ENCODE results near the gene GIT1. TPM values are rescaled to one million over a fixed set of nuclear protein-coding genes. Genes with fewer than 3 reads are reported as not detected.

Gene GIT1
- polyA plus RNA-seq, 1 donor from 2014 or later, result 20.5 TPM

DNA sequence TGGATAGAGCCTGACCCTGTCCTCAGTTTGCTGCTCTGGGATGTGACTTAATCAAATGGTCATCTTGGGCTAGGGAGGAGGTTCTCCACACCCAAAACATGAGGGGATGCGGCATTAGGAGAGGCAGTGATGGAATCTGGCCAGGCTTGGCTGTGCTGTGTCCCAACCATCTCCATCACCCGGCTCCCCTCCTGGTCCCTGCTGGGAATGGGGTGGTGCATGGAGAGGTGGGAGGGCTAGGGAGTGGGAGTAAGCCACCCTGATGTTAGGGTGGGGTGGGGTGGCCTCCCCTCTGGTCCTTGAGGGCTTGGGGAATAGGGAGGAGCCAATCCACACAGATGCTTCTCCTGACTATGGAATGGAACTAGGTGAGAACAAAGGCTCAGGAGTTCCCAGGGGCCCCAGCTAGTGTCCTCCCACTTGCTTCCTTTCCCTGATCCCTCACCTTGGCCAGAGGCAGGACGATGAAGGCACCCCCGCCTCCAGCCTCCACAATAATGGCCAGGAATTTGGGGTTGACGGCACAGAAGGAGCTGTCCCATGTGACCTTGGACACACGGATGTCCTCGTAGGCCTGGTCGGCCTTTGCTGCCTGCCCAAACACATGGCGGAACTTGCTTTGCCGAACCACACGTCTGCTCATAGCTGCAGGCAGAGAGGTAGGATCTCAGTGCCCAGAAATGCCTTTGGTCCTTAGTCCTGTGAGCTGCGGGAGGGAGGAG lies 31.5 kb upstream of the GIT1 start:
- Histone ChIP-seq H3K4me2 (ENCODE audit: low read length) (no peak overlapping the region), H3K4me3 (ENCODE audit: low read length) (no peak overlapping the region), H4K20me1 (ENCODE audit: insufficient read depth) (no peaks in the 10 kb centered on the region), H3K9me3 (ENCODE audit: low read length) (peaks cover 4% of the 10 kb centered on the region), H2AFZ (ENCODE audit: low read depth, low read length) (no peak overlapping the region), H3K79me2 (replicated peaks; ENCODE audit: insufficient read depth, low read length) (no peaks in the 10 kb centered on the region), H3K27me3 (ENCODE audit: insufficient read depth, low read depth, low read length) (peaks cover 58% of the 10 kb centered on the region), H3F3A (ENCODE audit: insufficient read depth, low read length, poor library complexity, severe bottlenecking) (no peaks in the 10 kb centered on the region), H3K36me3 (ENCODE audit: insufficient read depth, low read length) (no peaks in the 10 kb centered on the region), H3K9me2 (ENCODE audit: insufficient read depth, low read length) (no peaks in the 10 kb centered on the region), H3K27ac (ENCODE audit: low read length) (no peak overlapping the region), H3K9ac (ENCODE audit: low read length) (no peak overlapping the region)
- TF ChIP-seq POLR2AphosphoS5 (IDR thresholded peaks at IDR 0.05), result no peak
- TF ChIP-seq EZH2 (IDR thresholded peaks at IDR 0.05; ENCODE audit: borderline replicate concordance, insufficient read depth, low read length, poor library complexity, severe bottlenecking), result no peak
- no peak for TF ChIP-seq SMC3 (conservative IDR thresholded peaks at IDR 0.05; ENCODE audit: poor library complexity)
- no peak for TF ChIP-seq TAF1 (IDR thresholded peaks at IDR 0.05; ENCODE audit: low read depth)
- TF ChIP-seq RAD21 (conservative IDR thresholded peaks at IDR 0.05), result no peak
- no peak for TF ChIP-seq MXI1 (conservative IDR thresholded peaks at IDR 0.05; ENCODE audit: poor library complexity, severe bottlenecking)
- TF ChIP-seq EP300 (conservative IDR thresholded peaks at IDR 0.05; ENCODE audit: poor library complexity, severe bottlenecking), result no peak

DNA sequence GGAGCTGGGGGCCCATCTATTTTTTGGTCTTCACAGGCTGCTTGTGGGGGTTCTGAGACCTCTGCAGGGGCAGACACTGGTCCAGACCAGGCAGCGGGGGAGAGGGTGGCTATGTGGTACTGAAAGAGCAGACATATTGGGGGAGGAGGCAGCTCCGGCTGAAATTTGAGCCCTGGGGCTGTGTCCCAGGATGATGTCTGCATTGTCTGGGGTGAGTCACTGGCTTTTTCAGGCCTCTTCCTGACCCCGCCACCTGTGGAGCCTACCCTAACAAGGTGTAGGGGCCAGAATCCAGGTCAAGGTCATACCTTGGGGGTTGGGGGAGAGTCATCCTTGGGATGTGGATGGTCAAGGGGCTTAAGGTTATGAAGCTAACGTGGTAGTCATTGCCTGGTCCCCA lies 30.8 kb upstream of the GIT1 start:
- Histone ChIP-seq H3K36me3 (ENCODE audit: insufficient read depth, low read length) (no peaks in the 10 kb centered on the region), H3K9me3 (ENCODE audit: low read length) (peaks cover 4% of the 10 kb centered on the region), H3K27me3 (ENCODE audit: insufficient read depth, low read depth, low read length) (peaks cover 64% of the 10 kb centered on the region), H3K4me2 (ENCODE audit: low read length) (no peak overlapping the region), H3K27ac (ENCODE audit: low read length) (no peak overlapping the region), H3K79me2 (replicated peaks; ENCODE audit: insufficient read depth, low read length) (no peaks in the 10 kb centered on the region), H4K20me1 (ENCODE audit: insufficient read depth) (no peaks in the 10 kb centered on the region), H3F3A (ENCODE audit: insufficient read depth, low read length, poor library complexity, severe bottlenecking) (no peaks in the 10 kb centered on the region), H3K9me2 (ENCODE audit: insufficient read depth, low read length) (no peaks in the 10 kb centered on the region), H3K4me3 (ENCODE audit: low read length) (no peak overlapping the region), H3K9ac (ENCODE audit: low read length) (no peak overlapping the region), H2AFZ (ENCODE audit: low read depth, low read length) (no peak overlapping the region)
- TF ChIP-seq SMC3 (conservative IDR thresholded peaks at IDR 0.05; ENCODE audit: poor library complexity) (no peak), RAD21 (conservative IDR thresholded peaks at IDR 0.05) (no peak), TAF1 (IDR thresholded peaks at IDR 0.05; ENCODE audit: low read depth) (no peak), EP300 (conservative IDR thresholded peaks at IDR 0.05; ENCODE audit: poor library complexity, severe bottlenecking) (no peak), EZH2 (IDR thresholded peaks at IDR 0.05; ENCODE audit: borderline replicate concordance, insufficient read depth, low read length, poor library complexity, severe bottlenecking) (no peak)
- TF ChIP-seq, protein P1, sequence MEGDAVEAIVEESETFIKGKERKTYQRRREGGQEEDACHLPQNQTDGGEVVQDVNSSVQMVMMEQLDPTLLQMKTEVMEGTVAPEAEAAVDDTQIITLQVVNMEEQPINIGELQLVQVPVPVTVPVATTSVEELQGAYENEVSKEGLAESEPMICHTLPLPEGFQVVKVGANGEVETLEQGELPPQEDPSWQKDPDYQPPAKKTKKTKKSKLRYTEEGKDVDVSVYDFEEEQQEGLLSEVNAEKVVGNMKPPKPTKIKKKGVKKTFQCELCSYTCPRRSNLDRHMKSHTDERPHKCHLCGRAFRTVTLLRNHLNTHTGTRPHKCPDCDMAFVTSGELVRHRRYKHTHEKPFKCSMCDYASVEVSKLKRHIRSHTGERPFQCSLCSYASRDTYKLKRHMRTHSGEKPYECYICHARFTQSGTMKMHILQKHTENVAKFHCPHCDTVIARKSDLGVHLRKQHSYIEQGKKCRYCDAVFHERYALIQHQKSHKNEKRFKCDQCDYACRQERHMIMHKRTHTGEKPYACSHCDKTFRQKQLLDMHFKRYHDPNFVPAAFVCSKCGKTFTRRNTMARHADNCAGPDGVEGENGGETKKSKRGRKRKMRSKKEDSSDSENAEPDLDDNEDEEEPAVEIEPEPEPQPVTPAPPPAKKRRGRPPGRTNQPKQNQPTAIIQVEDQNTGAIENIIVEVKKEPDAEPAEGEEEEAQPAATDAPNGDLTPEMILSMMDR (IDR thresholded peaks at IDR 0.05; ENCODE audit: poor library complexity, severe bottlenecking), result no peak
- TF ChIP-seq, protein P2, sequence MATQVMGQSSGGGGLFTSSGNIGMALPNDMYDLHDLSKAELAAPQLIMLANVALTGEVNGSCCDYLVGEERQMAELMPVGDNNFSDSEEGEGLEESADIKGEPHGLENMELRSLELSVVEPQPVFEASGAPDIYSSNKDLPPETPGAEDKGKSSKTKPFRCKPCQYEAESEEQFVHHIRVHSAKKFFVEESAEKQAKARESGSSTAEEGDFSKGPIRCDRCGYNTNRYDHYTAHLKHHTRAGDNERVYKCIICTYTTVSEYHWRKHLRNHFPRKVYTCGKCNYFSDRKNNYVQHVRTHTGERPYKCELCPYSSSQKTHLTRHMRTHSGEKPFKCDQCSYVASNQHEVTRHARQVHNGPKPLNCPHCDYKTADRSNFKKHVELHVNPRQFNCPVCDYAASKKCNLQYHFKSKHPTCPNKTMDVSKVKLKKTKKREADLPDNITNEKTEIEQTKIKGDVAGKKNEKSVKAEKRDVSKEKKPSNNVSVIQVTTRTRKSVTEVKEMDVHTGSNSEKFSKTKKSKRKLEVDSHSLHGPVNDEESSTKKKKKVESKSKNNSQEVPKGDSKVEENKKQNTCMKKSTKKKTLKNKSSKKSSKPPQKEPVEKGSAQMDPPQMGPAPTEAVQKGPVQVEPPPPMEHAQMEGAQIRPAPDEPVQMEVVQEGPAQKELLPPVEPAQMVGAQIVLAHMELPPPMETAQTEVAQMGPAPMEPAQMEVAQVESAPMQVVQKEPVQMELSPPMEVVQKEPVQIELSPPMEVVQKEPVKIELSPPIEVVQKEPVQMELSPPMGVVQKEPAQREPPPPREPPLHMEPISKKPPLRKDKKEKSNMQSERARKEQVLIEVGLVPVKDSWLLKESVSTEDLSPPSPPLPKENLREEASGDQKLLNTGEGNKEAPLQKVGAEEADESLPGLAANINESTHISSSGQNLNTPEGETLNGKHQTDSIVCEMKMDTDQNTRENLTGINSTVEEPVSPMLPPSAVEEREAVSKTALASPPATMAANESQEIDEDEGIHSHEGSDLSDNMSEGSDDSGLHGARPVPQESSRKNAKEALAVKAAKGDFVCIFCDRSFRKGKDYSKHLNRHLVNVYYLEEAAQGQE (IDR thresholded peaks at IDR 0.05; ENCODE audit: borderline replicate concordance), result no peak

Measured in neural cell (in vitro differentiated cells).